ENCODE data around the gene DIP2B. TPM values are rescaled to one million over a fixed set of nuclear protein-coding genes. Genes with fewer than 3 reads are reported as not detected.

Gene DIP2B
- total and polyA plus RNA-seq, 2 of the 13 experiments (the other 11 are each of a cell fraction or from before 2014, with no cell fraction given), result 32.1 to 35.8 TPM

- TF ChIP-seq MXD1 (CRISPR knock-in tag; IDR thresholded peaks at IDR 0.05) (no peak; the same call in 1 of the 2 replicates), ELF3 (CRISPR knock-in tag; IDR thresholded peaks at IDR 0.05) (peak; percentile 32; the same call in 1 of the 2 replicates), STAT6 (CRISPR knock-in tag; IDR thresholded peaks at IDR 0.05; ENCODE audit: borderline replicate concordance) (no peak), ARHGAP35 (CRISPR knock-in tag; IDR thresholded peaks at IDR 0.05; ENCODE audit: borderline replicate concordance) (no peak), PHF8 (CRISPR knock-in tag; IDR thresholded peaks at IDR 0.05) (peak; percentile 62; the same call in 1 of the 2 replicates), ATF5 (CRISPR knock-in tag; IDR thresholded peaks at IDR 0.05; ENCODE audit: low read depth) (no peak), AGO2 (optimal IDR thresholded peaks at IDR 0.05; ENCODE audit: low read depth, low read length) (peak; percentile 89), THAP9 (CRISPR knock-in tag; IDR thresholded peaks at IDR 0.05; ENCODE audit: borderline replicate concordance) (no peak), ZBTB39 (CRISPR knock-in tag; IDR thresholded peaks at IDR 0.05) (no peak; the same call in 1 of the 2 replicates), ZNF460 (CRISPR knock-in tag; IDR thresholded peaks at IDR 0.05; ENCODE audit: borderline replicate concordance) (no peak), GMEB1 (CRISPR knock-in tag; IDR thresholded peaks at IDR 0.05; ENCODE audit: borderline replicate concordance) (peak; percentile 77), GZF1 (CRISPR knock-in tag; IDR thresholded peaks at IDR 0.05) (no peak), RELA (CRISPR knock-in tag; IDR thresholded peaks at IDR 0.05) (no peak), TCF12 (IDR thresholded peaks at IDR 0.05) (no peak), TCF12 (CRISPR knock-in tag; IDR thresholded peaks at IDR 0.05) (no peak)
These were observed at the start of gene DIP2B (continued) for GRCh38 chr12:50504798-50505674.
